Lower leg skin (tissue), 3 donors: ENCODE data around the gene SEMA6A.

Experiments
- CTCF ChIP-seq, 3 donors: fragments of 450-650 bp; IDR thresholded peaks; one replicate each; pipeline ENCODE4 v1.5.1; 2016; ENCODE audit warnings: antibody characterized with exemption in 3 of 3, mild to moderate bottlenecking in 3 of 3, moderate library complexity in 2 of 3
- POLR2A ChIP-seq, 2 donors: fragments of 450-650 bp; IDR thresholded peaks; one replicate each; pipeline ENCODE4 v1.6.1; 2016 to 2017; ENCODE audit warnings: antibody characterized with exemption in 2 of 2, mild to moderate bottlenecking in 1 of 2, moderate library complexity in 1 of 2

GRCh38 chr5:116492776-116493175, 81.8 kb downstream of the SEMA6A start:
- TF ChIP-seq CTCF (IDR thresholded peaks at IDR 0.05) (no peak), POLR2A (IDR thresholded peaks at IDR 0.05) (no peak)
